ENCODE results near the gene SORCS2. TPM values are rescaled to one million over a fixed set of nuclear protein-coding genes. Genes with fewer than 3 reads are reported as not detected.

The SORCS2 gene
- total and polyA plus RNA-seq, 2 of the 13 experiments (the other 11 are each of a cell fraction or from before 2014, with no cell fraction given): 0.82 to 1.0 TPM

- TF ChIP-seq SMAD9 (CRISPR knock-in tag; IDR thresholded peaks at IDR 0.05) (no peak), ZNF121 (CRISPR knock-in tag; IDR thresholded peaks at IDR 0.05) (no peak), ZNF574 (CRISPR knock-in tag; IDR thresholded peaks at IDR 0.05) (no peak), ZNF503 (CRISPR knock-in tag; IDR thresholded peaks at IDR 0.05) (no peak), DZIP1 (CRISPR knock-in tag; IDR thresholded peaks at IDR 0.05) (no peak), U2AF2 (IDR thresholded peaks at IDR 0.05; ENCODE audit: low read depth, low read length) (no peak), ARNT2 (CRISPR knock-in tag; IDR thresholded peaks at IDR 0.05; ENCODE audit: low read depth) (no peak), PRDM10 (CRISPR knock-in tag; IDR thresholded peaks at IDR 0.05; ENCODE audit: low read depth) (no peak), SRSF1 (optimal IDR thresholded peaks at IDR 0.05; ENCODE audit: low read depth, low read length) (no peak), HIVEP1 (CRISPR knock-in tag; IDR thresholded peaks at IDR 0.05) (no peak), GATAD1 (CRISPR knock-in tag; IDR thresholded peaks at IDR 0.05) (no peak), ZUFSP (CRISPR knock-in tag; IDR thresholded peaks at IDR 0.05; ENCODE audit: borderline replicate concordance) (no peak), WIZ (CRISPR knock-in tag; IDR thresholded peaks at IDR 0.05) (no peak), IRF1 (CRISPR knock-in tag; IDR thresholded peaks at IDR 0.05; ENCODE audit: low read depth) (no peak), LCORL (IDR thresholded peaks at IDR 0.05) (no peak), LCORL (CRISPR knock-in tag; IDR thresholded peaks at IDR 0.05) (no peak), ZNF205 (CRISPR knock-in tag; IDR thresholded peaks at IDR 0.05) (no peak)
Measured at GRCh38 chr4:7159923-7160322, 32.4 kb upstream of the SORCS2 start (continued).
